Measurements from ENCODE around the gene CYP1B1. TPM values are rescaled to one million over a fixed set of nuclear protein-coding genes. Genes with fewer than 3 reads are reported as not detected.

Gene CYP1B1
- total RNA-seq, 1 donor from 2014 or later: 2.5 TPM

- DNase-seq (ENCODE audit: low read depth): no peak
- TF ChIP-seq CTCF (IDR thresholded peaks at IDR 0.05; ENCODE audit: insufficient read depth, low read length, poor library complexity, severe bottlenecking): no peak
- Histone ChIP-seq H3K27me3 (ENCODE audit: control insufficient read depth, insufficient read depth, low read length) (no peaks in the 10 kb centered on the region), H3K36me3 (ENCODE audit: control insufficient read depth, insufficient read depth, low read length) (no peaks in the 10 kb centered on the region), H3K4me3 (ENCODE audit: low read depth, low read length) (no peak overlapping the region)
Observed at GRCh38 chr2:38065502-38066135, 10.3 kb downstream of the CYP1B1 start.

- no peak for DNase-seq (ENCODE audit: low read depth)
- no peak for TF ChIP-seq CTCF (IDR thresholded peaks at IDR 0.05; ENCODE audit: insufficient read depth, low read length, poor library complexity, severe bottlenecking)
- no peaks in the 10 kb centered on the region for H3K36me3 ChIP-seq (ENCODE audit: control insufficient read depth, insufficient read depth, low read length)
- H3K4me3 ChIP-seq (ENCODE audit: low read depth, low read length): no peak overlapping the region
- no peaks in the 10 kb centered on the region for H3K27me3 ChIP-seq (ENCODE audit: control insufficient read depth, insufficient read depth, low read length)
Observed at GRCh38 chr2:38064801-38065501, 11.0 kb downstream of the CYP1B1 start.

- no peak for TF ChIP-seq CTCF (IDR thresholded peaks at IDR 0.05; ENCODE audit: insufficient read depth, low read length, poor library complexity, severe bottlenecking)
- H3K4me3 ChIP-seq (ENCODE audit: low read depth, low read length): no peak overlapping the region
- no peaks in the 10 kb centered on the region for H3K27me3 ChIP-seq (ENCODE audit: control insufficient read depth, insufficient read depth, low read length)
- DNase-seq (ENCODE audit: low read depth): no peak
- H3K36me3 ChIP-seq (ENCODE audit: control insufficient read depth, insufficient read depth, low read length): no peaks in the 10 kb centered on the region
Observed at GRCh38 chr2:38060236-38061018, 15.5 kb downstream of the CYP1B1 start.

- Histone ChIP-seq H3K36me3 (ENCODE audit: control insufficient read depth, insufficient read depth, low read length) (no peaks in the 10 kb centered on the region), H3K4me3 (ENCODE audit: low read depth, low read length) (no peak overlapping the region), H3K27me3 (ENCODE audit: control insufficient read depth, insufficient read depth, low read length) (no peaks in the 10 kb centered on the region)
- TF ChIP-seq CTCF (IDR thresholded peaks at IDR 0.05; ENCODE audit: insufficient read depth, low read length, poor library complexity, severe bottlenecking): no peak
- DNase-seq (ENCODE audit: low read depth): peak; percentile 32
Observed at GRCh38 chr2:38057651-38058410, 18.1 kb downstream of the CYP1B1 start.

- no peaks in the 10 kb centered on the region for H3K27me3 ChIP-seq (ENCODE audit: control insufficient read depth, insufficient read depth, low read length)
- H3K36me3 ChIP-seq (ENCODE audit: control insufficient read depth, insufficient read depth, low read length): no peaks in the 10 kb centered on the region
- H3K4me3 ChIP-seq (ENCODE audit: low read depth, low read length): no peak overlapping the region
- TF ChIP-seq CTCF (IDR thresholded peaks at IDR 0.05; ENCODE audit: insufficient read depth, low read length, poor library complexity, severe bottlenecking): no peak
- no peak for DNase-seq (ENCODE audit: low read depth)
Observed at GRCh38 chr2:38056216-38056615, 19.7 kb downstream of the CYP1B1 start.
